Osteocyte (in vitro differentiated cells): ENCODE measurements around the gene SNCG. TPM values are rescaled to one million over a fixed set of nuclear protein-coding genes. Genes with fewer than 3 reads are reported as not detected.
"Not testable (repeated sequence)": the region's sequence is repeated elsewhere in the genome, so short reads cannot be mapped to it uniquely, and the experiment has no call there.

Experiments
- DNase-seq: peaks from one replicate; pipeline ENCODE4 v3.0.0; 2021; ENCODE audit warnings: mixed read lengths; ENCODE audit not compliant: unreplicated experiment; ENCODE audit errors: extremely low spot score
- H3K27ac Mint-ChIP-seq: one replicate; pipeline ENCODE4 v1.8.0; 2021; ENCODE audit warnings: mild to moderate bottlenecking, mixed read lengths; ENCODE audit not compliant: unreplicated experiment
- H3K27me3 Mint-ChIP-seq: one replicate; pipeline ENCODE4 v1.8.0; 2021; ENCODE audit warnings: mixed read lengths; ENCODE audit not compliant: unreplicated experiment
- H3K36me3 Mint-ChIP-seq: one replicate; pipeline ENCODE4 v1.8.0; 2021; ENCODE audit warnings: mixed read lengths; ENCODE audit not compliant: unreplicated experiment
- H3K4me1 Mint-ChIP-seq: one replicate; pipeline ENCODE4 v1.8.0; 2021; ENCODE audit warnings: mixed read lengths; ENCODE audit not compliant: unreplicated experiment
- H3K4me3 Mint-ChIP-seq: one replicate; pipeline ENCODE4 v1.8.0; 2021; ENCODE audit warnings: mild to moderate bottlenecking, moderate library complexity, mixed read lengths; ENCODE audit not compliant: unreplicated experiment
- H3K9me3 Mint-ChIP-seq: one replicate; pipeline ENCODE4 v1.8.0; 2021; ENCODE audit warnings: mixed read lengths; ENCODE audit not compliant: unreplicated experiment
- total RNA-seq: library from RNA; stranded (reverse); gene quantifications from 2 replicates; pipeline ENCODE4 v1.2.1, GENCODE V29; 2021
- TF ChIP-seq, protein P1 (sequence below): fragments of 200-600 bp; sonication (generic); IDR thresholded peaks from 2 replicates; pipeline ENCODE4 v1.5.0; 2021; ENCODE audit warnings: antibody characterized with exemption, mild to moderate bottlenecking, moderate library complexity

Gene SNCG
- total RNA-seq, 1 donor from 2014 or later, result not detected

DNA sequence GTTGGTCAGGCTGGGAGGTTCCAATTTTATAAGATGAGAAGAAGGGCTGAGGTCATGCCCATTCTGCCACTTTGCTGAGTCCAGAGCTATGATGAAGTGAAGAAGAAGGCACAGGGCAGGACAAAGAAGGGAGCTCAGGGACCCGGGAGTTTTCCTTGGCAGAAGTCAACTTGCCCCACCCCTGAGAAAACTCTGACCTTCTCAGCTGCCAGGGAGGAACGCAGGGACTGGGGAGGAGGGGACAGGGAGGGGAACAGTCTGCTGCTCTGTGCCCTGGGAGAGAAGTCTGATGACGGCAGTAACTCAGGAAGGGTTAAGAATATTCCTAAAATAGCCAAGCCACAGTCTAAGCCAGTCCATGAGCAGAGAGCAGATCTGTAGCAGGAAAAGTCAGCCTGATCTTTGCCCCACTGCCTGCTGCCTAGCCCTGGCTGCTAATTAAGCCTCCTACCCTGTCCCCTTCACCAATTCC is 21.6 kb downstream of the SNCG start:
- Mint-ChIP-seq H3K4me3 (no peak overlapping the region), H3K4me1 (peaks cover 48% of the 10 kb centered on the region), H3K9me3 (no peaks in the 10 kb centered on the region), H3K27ac (peak overlapping the region; percentile 76), H3K36me3 (no peaks in the 10 kb centered on the region), H3K27me3 (no peaks in the 10 kb centered on the region)
- DNase-seq, result no peak
- TF ChIP-seq, protein P1, sequence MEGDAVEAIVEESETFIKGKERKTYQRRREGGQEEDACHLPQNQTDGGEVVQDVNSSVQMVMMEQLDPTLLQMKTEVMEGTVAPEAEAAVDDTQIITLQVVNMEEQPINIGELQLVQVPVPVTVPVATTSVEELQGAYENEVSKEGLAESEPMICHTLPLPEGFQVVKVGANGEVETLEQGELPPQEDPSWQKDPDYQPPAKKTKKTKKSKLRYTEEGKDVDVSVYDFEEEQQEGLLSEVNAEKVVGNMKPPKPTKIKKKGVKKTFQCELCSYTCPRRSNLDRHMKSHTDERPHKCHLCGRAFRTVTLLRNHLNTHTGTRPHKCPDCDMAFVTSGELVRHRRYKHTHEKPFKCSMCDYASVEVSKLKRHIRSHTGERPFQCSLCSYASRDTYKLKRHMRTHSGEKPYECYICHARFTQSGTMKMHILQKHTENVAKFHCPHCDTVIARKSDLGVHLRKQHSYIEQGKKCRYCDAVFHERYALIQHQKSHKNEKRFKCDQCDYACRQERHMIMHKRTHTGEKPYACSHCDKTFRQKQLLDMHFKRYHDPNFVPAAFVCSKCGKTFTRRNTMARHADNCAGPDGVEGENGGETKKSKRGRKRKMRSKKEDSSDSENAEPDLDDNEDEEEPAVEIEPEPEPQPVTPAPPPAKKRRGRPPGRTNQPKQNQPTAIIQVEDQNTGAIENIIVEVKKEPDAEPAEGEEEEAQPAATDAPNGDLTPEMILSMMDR, result no peak

- Mint-ChIP-seq H3K4me1 (peaks cover 48% of the 10 kb centered on the region), H3K27ac (peak overlapping the region; percentile 76)
- DNase-seq, H3K9me3 Mint-ChIP-seq, H3K4me3 Mint-ChIP-seq, H3K36me3 Mint-ChIP-seq, H3K27me3 Mint-ChIP-seq: not testable (repeated sequence)
Measured at GRCh38 chr10:86981020-86981419, 22.6 kb downstream of the SNCG start.

- H3K27ac Mint-ChIP-seq, result no peak overlapping the region
Measured at GRCh38 chr10:86981716-86982115, 23.3 kb downstream of the SNCG start.

DNA sequence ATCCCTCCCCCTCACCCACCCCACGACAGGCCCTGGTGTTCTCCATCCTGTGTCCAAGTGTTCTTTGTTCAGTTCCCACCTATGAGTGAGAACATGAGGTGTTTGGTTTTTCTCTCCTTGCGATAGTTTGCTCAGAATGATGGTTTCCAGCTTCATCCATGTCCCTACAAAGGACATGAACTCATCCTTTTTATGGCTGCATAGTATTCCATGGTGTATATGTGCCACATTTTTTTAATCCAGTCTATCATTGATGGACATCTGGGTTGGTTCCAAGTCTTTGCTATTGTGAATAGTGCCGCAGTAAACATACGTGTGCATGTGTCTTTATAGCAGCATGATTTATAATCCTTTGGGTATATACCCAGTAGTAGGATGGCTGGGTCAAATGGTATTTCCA is 26.1 kb downstream of the SNCG start:
- H3K4me3 Mint-ChIP-seq, H3K9me3 Mint-ChIP-seq, H3K27ac Mint-ChIP-seq, H3K27me3 Mint-ChIP-seq, DNase-seq, H3K36me3 Mint-ChIP-seq: not testable (repeated sequence)
- peaks cover 30% of the 10 kb centered on the region for H3K4me1 Mint-ChIP-seq

More at GRCh38 chr10:86981716-86982115, 23.3 kb downstream of the SNCG start:
- Mint-ChIP-seq H3K27me3 (no peaks in the 10 kb centered on the region), H3K4me3 (no peak overlapping the region), H3K4me1 (peaks cover 48% of the 10 kb centered on the region), H3K36me3 (no peaks in the 10 kb centered on the region), H3K9me3 (no peaks in the 10 kb centered on the region)
- no peak for DNase-seq
- TF ChIP-seq, protein P1, result no peak

DNA sequence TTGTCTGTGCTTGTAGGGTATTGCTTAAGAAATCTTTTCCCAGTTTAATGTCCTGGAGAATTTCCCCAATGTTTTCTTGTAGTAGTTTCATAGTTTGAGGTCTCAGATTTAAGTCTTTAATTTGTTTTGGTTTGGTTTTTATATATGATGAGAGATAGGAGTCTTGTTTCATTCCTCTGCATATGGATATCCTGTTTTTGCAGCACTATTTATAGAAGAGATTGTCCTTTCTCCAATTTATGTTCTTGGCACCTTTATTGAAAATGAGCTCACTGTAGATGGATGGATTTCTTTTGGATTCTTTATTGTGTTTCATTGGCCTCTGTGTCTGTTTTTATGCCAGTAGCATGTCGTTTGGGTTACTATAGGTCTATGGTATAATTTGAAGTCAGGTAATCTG is 30.1 kb downstream of the SNCG start:
- H3K4me1 Mint-ChIP-seq, result peaks cover 20% of the 10 kb centered on the region
- H3K27ac Mint-ChIP-seq, result peak overlapping the region; percentile 5
- H3K9me3 Mint-ChIP-seq, result no peaks in the 10 kb centered on the region
- H3K36me3 Mint-ChIP-seq, result no peaks in the 10 kb centered on the region
- TF ChIP-seq, protein P1, result no peak
- peaks cover 19% of the 10 kb centered on the region for H3K27me3 Mint-ChIP-seq
- no peak overlapping the region for H3K4me3 Mint-ChIP-seq
- no peak for DNase-seq

- Mint-ChIP-seq H3K4me1 (peaks cover 20% of the 10 kb centered on the region), H3K27me3 (peaks cover 19% of the 10 kb centered on the region)
- DNase-seq, H3K4me3 Mint-ChIP-seq, H3K27ac Mint-ChIP-seq, H3K9me3 Mint-ChIP-seq, H3K36me3 Mint-ChIP-seq: not testable (repeated sequence)
Measured at GRCh38 chr10:86991362-86991761, 33.0 kb downstream of the SNCG start.

DNA sequence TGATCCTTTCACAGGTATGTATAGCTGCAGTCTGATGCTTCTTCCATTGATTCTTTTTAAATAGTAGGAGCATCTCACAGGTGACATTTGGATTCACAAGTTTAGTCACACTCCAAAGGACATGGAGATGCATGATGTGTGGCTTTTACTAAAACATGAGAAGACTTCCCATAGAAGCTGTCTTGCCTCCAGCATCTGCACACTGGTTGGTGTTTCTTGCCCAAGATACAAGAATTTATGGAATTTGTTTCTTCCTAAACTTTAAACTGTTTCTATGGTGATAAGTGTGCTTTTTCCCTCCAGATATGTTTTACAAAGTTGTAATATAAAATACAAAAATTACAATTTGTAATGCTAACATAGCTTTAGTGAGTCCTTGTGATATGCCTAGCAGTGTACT is 34.1 kb downstream of the SNCG start:
- TF ChIP-seq, protein P1, result no peak
- Mint-ChIP-seq H3K36me3 (no peaks in the 10 kb centered on the region), H3K4me1 (peaks cover 20% of the 10 kb centered on the region), H3K27me3 (peaks cover 19% of the 10 kb centered on the region), H3K9me3 (no peaks in the 10 kb centered on the region), H3K27ac (peak overlapping the region; percentile 59), H3K4me3 (no peak overlapping the region)
- no peak for DNase-seq
